ENCODE results near the gene CALHM5. TPM values are rescaled to one million over a fixed set of nuclear protein-coding genes. Genes with fewer than 3 reads are reported as not detected.
"Not testable (repeated sequence)": the region's sequence is repeated elsewhere in the genome, so short reads cannot be mapped to it uniquely, and the experiment has no call there.

Gene CALHM5
- polyA plus RNA-seq, 3 donors: 2.2 to 3.5 (median 3.4) TPM

DNA sequence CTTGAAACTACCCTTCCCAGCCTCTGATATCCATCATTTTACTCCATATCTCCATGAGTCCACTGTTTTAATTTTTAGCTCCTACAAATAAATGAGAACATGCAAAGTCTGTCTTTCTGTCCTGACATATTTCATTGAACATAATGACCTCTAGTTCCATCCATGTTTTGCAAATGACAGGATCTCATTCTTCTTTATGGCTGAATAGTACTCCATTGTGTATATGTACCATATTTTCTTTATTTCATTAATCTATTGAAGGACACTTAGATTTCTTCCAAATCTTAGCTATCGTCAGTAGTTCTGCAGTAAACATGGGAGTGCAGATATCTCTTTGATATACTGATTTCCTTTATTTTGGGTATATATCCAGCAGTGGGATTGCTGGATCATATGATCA is 16.3 kb upstream of the CALHM5 start:
- not testable (repeated sequence) for DNase-seq

DNA sequence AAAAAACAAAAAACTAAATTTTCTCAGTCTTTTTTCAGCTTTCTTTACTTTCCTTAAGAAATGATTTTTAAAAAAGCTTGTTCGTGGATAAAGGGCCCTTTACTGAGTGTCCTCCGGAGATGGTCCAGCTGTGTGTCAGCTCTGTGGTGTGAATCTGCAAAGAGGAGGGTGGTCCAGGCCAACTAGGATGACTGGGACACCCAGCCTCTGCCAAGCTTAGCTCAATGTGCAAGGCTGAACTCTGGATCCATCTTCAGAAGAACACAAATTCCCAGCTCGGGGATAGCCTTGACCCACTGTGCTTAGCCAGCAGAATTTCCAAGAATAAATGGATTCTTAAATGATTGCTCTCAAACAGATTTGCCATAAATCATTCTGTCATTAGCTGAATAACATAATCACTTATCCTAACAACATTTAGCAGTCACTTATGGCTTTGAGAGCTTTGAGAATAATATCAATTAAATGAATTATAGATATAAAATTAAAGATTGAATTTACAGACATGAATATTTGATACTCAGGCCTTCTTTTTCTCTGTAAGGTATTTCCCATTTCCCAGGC is 14.2 kb upstream of the CALHM5 start:
- no peak for DNase-seq

DNA sequence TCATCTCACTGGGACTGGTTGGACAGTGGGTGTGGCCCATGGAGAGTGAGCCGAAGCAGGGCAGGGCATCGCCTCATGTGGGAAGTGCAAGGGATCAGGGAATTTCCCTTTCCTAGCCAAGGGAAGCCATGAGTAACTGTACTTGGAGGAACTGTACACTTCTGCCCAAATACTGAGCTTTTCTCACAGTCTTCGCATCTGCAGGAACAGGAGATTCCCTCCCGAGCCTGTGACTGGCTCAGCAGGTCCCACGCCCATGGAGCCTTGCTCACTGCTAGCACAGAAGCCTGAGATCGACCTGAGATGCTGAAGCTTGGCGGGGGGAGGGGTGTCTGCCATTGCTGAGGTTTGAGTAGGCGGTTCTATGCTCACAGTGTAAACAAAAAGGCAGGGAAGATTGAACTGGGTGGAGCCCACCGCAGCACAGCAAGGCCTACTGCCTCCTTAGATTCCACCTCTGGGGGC is 10.4 kb upstream of the CALHM5 start:
- DNase-seq: no peak

DNA sequence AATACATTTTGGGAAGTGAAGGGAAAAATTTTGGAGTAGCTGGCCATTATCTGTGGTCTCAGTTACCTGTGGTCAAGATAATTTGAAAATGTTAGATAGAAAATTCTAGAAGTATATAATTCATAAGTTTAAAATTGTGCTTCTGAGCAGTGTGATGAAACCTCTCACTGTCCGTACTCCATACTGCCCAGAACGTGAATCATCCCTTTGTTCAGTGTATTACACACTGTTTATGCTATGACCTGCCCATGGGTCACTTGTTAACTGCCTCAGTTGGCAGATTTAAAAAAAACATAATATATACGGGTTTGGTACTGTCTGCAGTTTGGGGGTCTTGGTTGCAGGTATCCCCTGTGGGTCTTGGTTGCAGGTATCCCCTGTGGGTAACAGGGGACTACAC is 4.1 kb upstream of the CALHM5 start:
- no peak for DNase-seq

DNA sequence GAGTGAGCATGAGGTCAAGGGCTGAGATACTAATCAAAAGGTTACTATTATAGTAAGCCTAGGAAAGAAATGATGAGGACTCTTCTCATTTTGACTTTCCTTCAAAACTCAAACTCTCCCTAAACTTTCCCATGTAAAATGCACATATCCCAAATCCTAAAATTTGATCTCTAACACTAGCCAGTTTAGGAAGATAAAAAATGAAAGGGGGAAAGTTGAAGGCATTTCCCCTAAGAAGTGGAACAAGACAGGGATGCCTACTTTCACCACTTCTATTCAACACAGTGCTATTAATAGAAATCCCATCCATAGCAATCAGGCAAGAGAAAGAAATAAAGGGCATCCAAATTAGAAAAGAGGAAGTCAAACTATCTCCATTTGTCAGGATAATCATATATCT is 2.9 kb upstream of the CALHM5 start:
- no peak for DNase-seq

DNA sequence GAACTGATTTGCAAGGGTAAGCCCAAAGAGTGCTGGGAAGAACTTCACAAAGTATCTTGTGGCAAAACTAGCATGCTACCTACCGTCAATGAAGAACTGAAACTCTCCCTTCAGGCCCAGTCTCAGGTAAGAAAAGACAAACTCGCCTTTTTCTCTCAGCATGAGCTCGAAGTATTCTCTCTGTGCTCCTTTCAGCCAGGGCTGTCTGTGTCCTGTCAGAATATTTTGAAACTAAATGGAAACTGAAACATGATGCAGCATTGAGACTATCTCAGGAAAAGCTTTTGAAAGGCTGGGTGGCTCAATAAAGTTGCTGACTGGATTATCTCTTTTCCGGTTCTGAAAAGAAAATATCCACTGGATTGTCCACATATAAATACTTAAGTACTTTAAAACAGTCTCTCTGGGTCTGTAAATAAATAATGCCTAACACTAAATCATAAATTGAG is 696 bp downstream of the CALHM5 start:
- no peak for DNase-seq

DNA sequence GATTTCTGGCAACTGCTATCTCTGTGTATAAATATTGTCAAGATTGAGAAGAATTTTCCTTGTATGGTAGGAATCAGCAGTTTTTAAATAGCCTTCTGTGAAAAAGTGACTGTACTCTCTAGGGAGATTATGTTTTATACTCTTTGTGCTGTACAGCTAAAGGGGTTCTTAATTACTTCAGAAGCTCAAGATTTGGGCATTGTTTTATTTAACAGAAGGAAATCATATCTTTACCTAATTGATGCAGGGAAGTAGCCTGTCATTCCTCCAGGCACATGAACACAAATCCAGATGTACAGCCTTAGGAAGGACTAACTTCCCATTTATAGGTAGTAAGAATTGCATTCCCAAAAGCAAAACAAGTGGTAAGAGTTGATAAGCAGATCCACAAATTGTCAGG is 1.3 kb downstream of the CALHM5 start:
- DNase-seq: no peak

DNA sequence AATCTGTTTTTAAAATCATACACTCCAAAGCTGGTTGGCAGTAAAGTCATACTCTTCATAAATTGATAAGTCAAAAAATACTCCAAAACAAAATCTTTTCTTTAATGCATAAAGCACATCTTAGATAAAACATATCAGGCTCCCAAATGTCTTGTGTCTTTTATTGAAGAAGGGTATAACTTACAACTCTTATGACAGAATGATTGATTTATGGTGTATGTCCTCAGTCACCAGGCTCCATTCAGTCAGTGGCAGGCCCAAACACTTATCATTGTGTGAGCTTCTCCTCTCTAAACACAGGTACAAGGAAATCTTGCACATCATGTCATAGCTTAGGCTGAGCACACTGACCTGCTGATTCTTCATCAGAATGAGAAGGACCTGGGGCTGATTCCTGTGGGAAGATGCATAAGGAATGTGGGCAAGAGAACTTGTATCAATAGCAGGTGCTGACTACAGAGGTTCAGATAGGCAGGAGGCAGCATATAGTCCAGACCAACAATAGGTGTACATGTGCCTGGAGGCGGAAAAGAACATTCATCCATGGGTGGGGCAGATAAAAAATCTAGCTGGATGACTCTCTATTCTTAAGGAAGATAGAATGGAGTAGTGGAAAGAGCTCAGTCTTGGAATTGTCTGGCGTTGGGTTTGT is 1.9 kb downstream of the CALHM5 start:
- no peak for DNase-seq

DNA sequence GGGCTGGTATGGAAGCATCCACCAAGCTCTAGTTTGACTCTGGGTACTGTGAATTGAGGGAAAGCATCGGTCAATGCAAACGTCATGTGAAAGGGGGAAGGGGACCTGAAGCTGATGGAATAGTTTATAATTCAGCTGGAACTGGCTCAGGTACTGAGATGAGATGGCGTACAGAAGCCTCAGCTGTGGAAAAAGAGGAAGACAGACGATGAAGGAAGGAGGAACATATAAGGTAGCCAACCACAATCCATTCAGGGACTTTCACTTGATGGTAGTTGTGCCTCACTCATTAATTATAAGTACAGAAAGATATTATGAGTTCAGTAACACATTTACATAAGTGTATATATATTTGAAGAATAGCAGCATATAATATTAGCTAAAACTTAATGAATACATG is 2.7 kb downstream of the CALHM5 start:
- no peak for DNase-seq

DNA sequence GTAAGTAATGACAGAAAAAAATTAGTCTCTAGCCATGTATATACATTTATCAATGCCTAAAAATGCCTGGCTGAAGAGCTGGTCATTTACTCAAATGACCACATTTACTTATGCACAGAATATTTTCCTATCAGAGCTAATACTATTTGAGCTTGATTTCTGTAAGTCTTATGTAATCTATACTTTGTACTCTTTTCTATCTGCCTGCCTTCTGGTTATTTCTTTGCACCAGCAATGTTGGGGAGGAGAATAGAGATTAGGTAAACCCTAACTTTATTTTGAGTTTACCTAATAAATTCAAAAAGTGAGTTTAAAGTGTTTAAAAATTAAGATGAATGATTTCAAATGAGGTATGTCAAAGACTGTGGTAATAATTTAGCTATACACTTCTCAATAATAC is 3.7 kb downstream of the CALHM5 start:
- no peak for DNase-seq

DNA sequence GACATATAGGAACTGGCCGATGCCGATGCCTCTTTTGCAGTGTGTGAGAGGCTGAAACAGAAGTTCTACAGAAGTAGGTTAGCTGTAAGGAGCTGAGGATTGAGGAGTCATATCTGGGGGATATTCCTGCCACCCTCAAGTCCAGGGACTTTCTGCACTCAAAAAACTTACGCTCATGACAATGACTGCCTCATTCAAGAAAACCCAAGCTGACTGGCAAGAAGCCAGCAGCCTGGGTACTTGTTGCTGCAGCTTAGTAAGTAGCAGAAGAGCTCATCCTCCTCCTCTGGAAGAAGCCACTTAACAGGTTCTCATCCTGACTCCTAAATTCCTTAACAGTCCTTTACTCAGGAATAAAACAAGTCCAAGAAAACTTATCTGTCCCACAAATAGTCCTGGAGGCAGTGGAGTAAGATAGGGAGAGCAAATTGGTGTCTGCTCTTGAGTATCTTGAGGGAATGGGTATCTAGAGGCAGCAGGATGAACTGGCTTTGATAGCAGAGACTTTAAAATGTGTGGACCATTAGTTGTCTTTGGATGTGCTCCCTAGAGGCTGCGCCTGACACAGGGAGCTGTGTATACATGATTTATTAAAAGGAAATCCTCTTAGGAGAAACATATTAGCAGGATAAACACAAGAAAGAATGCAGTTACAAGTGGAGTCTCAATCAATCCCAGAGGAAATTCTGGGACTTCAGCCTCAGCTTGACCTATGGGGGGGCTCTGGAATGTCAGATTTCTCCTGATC is 7.4 kb downstream of the CALHM5 start:
- no peak for DNase-seq

DNA sequence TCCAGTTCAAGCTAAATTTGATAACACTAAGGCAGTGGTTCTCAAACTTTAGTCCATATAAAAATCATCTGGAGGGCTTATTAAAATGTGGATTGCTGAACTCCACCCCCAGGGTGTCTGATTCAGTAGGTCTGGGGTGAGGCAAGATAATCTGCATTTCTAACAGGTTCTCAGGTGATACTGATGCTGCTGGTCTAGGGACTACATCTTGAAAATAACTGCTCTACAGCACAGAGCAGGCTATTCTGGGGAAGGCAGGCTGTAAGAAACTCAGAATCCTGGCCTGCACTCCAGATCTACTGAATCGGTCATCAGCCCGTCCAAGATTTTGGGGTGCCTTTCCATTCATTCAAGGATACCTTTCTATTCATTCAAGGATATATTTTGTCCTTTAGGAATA is 11.5 kb downstream of the CALHM5 start:
- no peak for DNase-seq

DNA sequence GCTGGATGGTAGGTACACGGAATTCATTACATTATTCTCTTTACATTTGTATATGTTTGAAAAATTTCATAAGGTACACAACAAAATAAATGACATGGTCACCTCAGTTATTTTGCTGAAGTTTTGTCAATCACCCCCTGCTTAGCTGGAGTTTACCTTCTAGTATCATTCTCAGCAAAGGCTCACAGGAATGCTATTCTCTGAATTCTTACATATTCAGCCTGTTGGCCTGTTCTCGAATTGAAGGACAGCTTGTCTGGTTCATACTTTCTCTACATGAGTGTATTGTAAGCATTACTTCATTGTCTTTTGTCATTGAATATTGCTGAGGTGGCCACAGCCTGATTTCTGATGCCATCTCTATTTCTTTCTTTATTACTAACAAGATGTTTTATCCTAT is 12.8 kb downstream of the CALHM5 start:
- no peak for DNase-seq

DNA sequence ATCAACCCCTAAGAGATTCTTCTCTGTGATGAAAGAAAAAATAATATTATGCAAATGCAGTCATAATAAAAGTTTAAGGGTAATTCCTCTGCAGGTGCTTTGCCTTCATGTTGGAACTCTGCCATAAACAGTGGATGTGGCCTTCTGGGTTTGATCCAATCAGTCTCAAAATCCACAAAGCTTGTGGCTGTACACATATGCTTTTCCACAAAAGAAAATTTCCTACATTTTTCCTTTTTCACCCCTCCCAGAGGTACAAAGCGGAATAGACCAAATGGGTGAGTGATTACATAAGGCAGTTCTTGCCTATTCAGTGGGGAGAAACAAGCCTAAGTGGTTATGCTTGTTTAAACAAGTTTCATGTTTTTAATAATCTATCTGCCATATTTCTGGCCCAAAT is 16.7 kb downstream of the CALHM5 start:
- no peak for DNase-seq

DNA sequence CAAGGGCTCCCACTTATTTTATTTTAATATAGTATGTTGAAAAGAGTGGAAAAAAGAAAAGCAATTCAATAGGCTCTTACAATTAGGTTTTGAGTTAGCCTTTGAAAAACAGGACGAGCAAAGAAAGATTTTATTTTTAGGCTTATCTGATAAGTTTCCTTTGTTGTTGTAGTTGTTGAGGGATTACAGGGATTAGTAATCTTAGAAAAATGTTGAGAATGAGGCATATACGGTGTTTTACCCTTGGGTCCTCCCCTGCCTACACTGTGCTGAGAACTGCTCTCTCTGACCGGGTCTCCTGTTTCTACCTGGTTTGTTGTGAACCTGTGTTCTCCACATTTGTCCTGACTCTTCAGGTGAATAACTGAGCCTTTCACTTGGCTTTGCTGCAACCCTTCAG is 17.3 kb downstream of the CALHM5 start:
- DNase-seq: no peak

DNA sequence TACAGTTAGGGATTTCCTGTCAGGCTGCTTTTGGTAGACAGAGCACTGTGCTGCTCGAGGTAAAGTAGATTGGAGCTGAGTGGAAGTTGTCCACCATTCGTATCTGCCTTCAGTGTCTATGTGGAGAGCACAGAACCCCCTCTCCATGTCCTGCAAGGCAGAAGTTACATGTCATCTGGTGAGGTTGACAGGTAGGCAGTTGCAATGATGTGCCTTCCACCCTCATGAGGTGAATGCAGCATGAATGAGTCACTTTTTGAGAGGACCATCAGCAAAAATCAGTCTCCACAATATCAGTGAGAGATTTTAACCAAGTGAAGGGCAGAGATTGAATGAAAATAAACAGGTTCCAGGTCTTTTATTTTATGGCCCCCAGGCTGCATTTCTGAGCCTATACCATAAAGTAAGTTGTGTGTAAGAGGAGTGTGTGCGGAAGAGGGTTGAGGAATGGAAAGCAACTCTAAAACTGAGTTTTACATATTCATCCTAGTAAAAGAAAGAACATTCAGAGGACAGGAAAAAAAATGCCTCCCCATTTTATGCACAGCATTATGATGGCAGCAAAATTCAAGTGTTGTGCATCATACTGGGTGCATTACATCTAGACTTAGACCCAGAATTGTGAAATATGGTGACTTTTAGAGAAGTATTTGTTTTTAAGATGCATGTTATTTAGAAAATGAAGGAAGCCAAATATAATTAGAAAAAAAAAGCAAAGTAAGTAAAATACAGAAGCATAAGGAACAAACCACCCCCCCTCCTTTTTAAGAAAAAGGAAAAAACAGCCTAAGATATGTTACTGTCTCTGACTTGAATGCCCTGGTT is 18.2 kb downstream of the CALHM5 start:
- no peak for DNase-seq

DNA sequence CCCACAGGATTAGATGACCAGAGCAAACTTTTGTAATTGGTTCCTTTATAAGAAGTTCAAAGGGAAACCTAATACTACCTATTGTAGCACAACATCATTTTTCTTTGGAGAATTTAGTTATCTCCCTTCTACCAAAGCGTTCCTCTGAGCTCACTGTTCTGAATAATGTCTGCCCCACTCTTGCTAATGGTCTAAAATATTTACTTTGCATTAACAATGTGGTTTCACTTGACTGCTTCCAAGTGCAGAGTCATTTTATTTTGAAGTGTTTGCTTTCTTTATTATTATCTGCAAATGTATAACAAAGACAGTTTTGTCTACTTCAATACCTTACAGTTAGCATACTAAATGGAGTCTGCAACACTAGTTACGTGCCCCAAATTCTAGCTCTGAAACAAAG is 19.0 kb downstream of the CALHM5 start:
- no peak for DNase-seq

DNA sequence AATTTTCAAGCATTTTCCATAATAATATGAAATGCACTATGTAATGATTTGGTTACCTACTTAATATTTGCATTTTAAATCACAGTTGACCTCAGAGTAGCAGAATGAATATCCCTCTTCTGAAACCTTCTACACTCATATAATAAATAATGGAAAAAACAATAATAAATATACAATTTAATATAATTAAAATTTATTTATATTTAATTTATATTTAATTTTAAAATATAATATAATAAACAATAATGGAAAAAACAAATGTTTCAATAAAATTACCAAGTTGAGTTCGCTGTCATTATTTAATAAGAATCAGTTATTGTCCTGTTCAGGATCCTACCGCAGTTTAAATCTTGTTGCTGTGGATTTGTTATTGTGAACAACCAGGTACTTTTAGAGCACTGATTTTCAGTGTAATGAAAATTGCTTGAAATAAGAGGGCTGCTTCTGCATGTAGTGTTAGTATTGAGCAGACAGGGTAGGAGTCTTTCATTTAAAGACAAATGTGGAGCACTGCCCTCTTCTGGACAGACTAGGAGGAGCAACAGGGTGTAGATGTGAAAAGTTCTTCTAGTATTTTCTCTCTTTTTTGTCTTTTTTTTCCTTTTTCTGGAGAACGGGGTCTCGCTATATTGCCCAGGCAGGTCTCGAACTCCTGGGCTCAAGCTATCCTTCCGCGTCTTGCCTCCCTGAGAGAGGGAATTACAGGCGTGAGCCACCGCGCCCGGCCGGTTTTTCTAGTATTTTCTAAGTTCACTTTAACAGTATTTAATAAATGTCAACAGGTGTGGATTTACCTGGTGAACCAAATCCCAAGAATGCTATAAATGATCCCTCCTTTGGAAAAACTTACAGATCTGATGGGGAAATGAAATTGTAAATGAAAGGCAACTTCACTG is 20.5 kb downstream of the CALHM5 start:
- no peak for DNase-seq

DNA sequence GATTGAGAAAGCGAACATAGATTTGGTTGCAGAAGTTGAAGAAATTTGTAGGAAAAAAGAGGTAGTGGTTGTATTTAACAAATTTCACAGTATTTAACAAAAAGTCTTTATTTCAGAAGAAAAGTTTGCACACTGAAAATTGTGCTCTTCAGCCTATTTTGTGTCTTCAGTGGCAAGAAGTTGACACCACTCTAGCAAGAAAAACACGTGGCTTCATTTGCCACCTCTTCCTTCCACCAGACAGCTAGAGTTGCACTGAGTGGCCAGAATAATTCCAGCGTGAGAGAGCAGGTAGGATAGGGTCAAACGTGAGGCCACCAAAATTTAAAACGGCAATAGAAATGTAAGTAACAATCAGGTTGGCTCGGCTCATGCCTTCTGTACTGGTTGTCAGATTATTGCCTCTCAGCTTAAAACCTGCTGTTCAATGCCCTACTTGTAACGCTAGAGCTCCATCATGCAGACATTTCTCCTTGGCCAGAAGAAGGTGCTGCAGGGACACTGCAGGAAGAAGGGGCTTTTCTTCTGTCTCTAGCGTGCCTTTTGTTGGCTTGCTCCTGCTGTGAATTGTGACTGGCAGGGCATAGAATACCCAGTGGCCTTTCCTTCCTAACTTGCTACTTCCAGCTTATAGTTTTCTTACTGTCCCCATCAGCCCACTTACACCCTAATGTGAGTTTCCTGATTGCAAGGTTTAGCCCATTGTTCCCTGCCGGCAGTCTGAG is 22.0 kb downstream of the CALHM5 start:
- DNase-seq: no peak

DNA sequence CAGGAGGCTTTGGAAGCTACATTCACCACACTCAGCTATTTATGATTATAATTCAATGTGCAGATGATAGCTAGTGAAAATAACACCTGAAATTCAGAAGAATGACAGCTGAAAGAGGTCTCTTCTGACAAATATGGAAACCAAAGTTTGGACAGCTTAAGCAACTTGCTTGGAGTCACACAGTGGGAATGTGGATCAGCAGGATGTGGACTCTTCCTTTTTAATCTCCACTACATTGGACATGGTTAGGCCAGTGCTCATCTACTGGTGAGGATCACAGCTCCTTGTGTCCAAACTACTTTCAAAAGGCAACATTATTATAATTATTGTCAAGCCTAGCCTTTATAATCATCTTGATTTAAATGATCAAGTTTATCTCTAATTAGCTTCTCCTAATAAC is 23.7 kb downstream of the CALHM5 start:
- DNase-seq: no peak

DNA sequence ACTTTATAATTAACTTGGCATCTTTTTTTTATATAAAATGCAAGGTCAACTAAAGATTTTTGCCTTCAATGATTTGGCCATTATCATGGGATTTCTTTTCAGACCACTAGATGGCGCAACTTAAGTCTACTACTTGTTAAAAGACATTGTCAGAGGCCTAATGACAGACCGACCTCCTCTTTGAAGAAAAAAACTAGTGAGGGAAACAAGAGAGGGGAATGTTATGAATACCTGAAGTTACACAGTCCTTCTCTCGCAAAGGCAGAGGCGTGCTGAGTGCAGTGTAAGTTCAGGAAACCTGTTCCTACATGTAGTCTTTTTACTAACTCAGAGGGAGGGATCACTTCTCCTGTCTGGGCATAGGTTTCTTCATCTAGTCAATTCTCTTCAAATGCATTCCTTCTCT is 24.8 kb downstream of the CALHM5 start:
- no peak for DNase-seq

Data from renal pelvis (tissue), 4 donors.